DOHH2 (cell line): Measurements from ENCODE around the gene PCDHGA7.
"Not testable (repeated sequence)": the region's sequence is repeated elsewhere in the genome, so short reads cannot be mapped to it uniquely, and the experiment has no call there.

ENCODE experiments used
- EZH2phosphoT487 ChIP-seq: fragments of 200-600 bp; sonication (generic); IDR thresholded peaks from 2 replicates; pipeline ENCODE4 v1.6.1; 2017; ENCODE audit warnings: borderline replicate concordance, mild to moderate bottlenecking, antibody characterized with exemption, low read length, moderate library complexity, mixed read lengths
- TF ChIP-seq, protein P1 (sequence below): fragments of 200-600 bp; sonication (generic); IDR thresholded peaks from one replicate; pipeline ENCODE4 v1.5.1; 2014; ENCODE audit warnings: antibody characterized with exemption, mild to moderate bottlenecking, low read depth, low read length; ENCODE audit not compliant: poor library complexity, severe bottlenecking

DNA sequence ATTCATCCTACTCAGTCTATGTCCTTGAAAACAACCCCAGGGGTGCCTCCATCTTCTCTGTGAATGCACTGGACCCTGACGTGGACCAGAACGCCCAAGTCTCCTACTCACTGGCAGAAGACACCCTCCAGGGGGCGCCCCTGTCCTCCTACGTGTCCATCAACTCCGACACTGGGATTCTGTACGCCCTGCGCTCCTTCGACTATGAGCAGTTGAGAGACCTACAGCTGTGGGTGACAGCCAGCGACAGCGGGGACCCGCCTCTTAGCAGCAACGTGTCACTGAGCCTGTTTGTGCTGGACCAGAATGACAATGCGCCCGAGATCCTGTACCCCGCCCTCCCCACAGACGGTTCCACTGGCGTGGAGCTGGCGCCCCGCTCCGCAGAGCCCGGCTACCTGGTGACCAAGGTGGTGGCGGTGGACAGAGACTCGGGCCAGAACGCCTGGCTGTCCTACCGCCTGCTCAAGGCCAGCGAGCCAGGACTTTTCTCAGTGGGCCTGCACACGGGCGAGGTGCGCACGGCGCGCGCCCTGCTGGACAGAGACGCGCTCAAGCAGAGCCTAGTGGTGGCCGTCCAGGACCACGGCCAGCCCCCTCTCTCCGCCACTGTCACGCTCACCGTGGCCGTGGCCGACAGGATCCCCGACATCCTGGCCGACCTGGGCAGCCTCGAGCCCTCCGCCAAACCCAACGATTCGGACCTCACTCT, 6.9 kb upstream of the PCDHGA7 start:
- TF ChIP-seq EZH2phosphoT487, result not testable (repeated sequence)
- TF ChIP-seq, protein P1, sequence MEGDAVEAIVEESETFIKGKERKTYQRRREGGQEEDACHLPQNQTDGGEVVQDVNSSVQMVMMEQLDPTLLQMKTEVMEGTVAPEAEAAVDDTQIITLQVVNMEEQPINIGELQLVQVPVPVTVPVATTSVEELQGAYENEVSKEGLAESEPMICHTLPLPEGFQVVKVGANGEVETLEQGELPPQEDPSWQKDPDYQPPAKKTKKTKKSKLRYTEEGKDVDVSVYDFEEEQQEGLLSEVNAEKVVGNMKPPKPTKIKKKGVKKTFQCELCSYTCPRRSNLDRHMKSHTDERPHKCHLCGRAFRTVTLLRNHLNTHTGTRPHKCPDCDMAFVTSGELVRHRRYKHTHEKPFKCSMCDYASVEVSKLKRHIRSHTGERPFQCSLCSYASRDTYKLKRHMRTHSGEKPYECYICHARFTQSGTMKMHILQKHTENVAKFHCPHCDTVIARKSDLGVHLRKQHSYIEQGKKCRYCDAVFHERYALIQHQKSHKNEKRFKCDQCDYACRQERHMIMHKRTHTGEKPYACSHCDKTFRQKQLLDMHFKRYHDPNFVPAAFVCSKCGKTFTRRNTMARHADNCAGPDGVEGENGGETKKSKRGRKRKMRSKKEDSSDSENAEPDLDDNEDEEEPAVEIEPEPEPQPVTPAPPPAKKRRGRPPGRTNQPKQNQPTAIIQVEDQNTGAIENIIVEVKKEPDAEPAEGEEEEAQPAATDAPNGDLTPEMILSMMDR, result not testable (repeated sequence)
